Measurements from ENCODE around the gene TRIM14.
"Not testable (repeated sequence)": the region's sequence is repeated elsewhere in the genome, so short reads cannot be mapped to it uniquely, and the experiment has no call there.

The TRIM14 gene

DNA sequence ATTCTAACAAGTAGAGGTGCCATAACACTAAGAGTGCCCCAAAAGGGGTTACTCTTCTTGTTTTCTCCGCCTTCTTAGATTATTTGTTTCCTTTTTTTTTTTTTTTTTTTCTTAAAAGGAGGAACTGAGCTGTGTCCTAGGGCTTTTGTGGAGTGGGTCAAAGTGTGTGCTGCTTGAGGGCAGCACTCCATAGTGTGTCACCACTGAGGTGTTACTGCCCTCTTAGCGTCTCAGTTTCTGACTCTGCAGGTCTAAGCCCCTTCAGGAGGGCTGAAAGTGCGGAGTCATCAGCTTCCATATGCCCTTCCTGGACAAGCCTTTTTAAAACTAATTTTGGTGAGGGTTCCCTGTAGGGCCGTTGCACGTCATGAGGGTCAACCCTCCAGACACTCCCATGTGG, 75.1 kb downstream of the TRIM14 start:
- no peak for DNase-seq

DNA sequence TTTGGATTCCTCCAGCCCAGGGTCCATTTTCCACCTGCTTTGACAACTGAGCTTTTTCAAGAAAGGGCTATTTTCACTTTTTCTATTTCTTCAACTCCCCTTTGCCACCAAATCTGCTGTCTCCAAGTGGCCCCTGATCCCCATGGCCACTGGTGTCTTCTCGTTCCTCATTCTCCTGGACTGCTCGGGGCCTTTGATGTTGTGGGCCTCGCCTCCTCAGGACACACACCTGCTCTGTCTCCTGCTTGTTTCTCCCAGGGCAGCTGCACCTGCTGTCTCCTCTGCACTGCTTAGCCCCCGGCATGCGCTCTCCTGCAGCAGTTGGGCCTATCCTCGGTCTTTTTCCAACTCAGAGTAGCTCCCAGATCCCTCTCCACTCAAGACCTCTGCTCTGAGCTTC, 78.8 kb downstream of the TRIM14 start:
- DNase-seq = no peak

DNA sequence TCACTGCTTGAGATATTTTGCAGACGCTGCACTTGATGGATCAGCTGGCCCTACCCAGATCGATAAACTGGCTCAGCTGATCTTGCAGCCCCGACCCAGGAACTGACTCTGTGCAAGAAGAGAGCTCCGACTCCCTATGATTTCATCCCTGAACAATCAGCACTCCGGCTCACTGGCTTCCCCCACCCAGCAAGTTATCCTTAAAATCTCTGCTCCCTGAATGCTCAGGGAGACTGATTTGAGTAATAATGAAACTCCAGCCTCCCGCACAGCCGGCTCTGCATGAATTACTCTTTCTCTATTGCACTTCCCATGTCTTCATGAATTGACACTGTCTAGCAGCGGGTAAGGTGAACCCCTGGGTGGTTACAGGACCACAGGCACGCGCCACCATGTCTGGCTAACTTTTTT, 79.4 kb downstream of the TRIM14 start:
- no peak for DNase-seq

DNA sequence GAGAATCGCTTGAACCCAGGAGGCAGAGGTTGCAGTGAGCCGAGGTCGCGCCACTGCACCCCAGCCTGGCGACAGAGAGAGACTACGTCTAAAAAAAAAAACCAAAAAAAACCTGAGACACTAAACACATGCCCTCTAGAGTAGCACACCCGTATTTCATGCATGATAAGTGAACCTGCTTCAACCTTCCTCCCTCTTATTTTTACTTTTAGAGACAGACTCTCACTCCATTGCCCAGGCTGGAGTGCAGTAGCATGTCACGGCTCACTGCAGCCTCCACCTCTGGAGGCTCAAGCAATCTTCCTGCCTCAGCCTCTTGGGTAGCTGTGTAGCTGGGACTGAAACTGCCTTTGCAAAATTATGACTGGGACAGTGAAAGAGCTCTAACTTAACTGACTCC, 80.1 kb downstream of the TRIM14 start:
- no peak for DNase-seq

DNA sequence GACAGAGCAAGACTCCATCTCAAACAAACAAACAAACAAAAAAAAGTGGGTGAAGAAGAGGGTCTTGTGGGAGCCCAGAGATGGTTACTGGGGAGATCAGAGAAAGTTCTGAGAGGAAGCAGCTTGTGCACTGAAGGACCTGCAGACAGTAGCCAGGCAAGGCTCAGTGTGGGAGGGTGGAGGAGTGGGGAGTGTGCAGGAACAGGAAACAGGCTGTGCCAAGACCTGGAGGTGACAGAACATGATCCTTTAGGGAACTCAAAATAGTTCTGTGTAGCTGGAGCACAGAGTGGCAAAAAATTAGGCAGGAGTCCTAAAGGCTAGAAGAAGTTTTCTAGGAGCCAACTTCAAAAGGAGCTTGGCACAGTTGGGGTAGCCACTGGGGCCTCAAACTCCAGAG, 81.7 kb downstream of the TRIM14 start:
- no peak for DNase-seq

DNA sequence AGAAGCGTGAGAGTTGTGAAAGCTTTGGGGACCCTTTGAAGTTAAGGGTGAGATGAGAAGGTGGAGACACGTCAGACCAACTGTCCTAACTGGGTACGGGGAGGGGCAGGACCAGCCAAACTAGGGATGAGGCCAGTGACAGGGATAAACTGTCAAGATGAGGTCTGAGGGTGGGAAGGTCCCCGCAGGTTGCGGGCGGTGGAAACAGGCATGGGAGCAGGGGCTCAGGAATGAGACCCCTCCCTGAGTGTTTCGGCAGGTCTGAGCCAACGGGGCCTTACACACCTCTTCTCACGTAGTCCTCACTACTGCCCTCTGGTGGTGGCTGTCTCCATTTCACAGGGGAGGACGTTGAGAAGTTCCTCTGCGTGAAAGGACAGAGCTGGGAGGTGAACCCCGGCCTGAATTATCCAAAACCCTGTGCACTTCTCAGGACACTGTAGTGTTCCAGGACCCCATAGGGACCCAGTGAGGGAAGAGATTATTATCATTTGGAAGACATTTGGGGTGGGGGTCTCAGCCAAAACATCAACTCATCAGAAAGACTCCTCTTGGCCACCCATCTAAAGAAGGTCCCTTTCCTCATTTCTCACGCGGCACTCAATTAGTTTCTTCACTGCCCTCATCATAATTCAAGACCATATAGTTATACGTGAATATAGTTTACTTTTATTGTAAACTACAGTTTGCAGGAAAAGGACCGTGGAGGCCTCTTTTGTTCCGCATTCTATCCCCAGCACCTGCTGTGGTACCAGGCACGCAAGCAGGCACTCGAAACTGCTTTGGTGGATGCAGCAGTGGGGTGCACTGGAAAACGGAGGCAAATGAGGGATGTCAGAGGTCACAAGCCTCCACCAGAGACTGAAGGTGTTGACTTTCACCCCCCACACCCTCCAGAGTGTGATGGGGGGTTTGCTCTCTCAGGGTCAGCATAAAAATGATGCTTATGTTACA, 84.2 kb downstream of the TRIM14 start:
- DNase-seq = no peak

DNA sequence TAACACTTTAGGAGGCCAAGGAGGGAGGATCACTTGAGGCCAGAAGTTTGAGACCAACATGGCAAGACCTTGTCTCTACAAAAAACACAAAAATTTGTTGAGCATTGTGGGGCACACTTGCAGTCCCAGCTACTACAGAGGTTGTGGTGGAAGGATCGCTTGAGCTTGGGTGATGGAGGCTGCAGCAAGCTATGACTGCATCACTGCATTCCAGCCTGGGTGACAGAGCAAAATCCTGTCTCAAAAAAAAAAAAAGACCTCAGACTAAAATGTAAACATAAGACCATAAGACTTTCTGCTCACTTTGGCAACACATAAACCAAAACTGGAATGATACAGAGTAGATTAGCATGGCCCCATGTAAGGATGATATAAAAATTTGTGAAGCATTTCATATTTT, 87.1 kb downstream of the TRIM14 start:
- DNase-seq = no peak

DNA sequence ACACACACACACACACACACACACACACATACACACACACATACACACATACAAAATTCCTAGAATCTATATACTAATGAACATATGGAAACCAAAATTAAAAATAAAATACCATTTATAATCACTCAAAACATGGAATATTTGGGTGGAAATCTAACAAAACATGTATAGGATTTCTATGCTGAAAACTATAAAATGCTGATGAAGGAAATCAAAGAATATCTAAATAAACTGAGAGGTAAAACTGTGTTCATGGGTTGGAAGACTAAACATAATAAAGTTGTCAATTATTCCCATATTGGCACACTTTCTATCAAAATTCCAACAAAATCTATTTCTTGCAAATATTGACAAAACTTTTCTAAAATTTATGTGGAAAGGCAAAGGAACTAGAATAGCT, 87.9 kb downstream of the TRIM14 start:
- DNase-seq = no peak

DNA sequence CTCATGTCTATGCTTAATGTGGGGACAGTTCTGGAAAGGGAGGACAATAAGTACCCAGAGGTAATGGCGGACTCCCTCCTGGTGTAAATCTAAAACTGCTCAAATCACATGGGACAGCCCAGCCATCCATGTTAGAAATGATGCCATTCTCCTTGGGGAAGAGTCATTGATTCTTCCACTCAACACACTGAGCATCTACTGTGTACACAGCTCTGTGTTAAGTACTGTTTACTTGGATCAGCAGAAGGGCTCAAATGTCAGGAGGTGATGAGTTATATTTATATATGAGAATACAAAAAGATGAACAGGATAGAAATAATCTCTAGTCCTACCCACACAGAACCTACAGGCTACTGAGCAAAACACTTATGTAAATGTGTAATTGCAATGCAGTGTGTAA, 94.3 kb downstream of the TRIM14 start:
- peak; percentile 48 for DNase-seq

DNA sequence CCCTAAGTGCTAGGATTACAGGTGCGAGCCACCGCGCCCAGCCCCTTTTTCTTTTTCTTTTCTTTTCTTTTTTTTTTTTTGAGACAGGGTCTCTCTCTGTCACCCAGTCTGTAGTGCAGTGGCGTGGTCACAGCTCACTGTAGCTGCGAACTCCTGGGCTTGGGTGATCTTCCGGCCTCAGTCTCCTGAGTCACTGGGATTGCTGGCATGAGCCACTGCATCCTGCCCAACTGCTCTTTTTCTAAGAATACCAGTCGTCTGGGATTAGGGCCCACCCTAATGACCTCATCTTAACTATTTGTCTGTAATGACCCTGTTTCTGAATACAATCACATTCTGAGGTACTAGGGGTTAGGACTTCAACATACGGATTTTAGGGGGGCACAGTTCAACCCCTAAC, 96.6 kb downstream of the TRIM14 start:
- DNase-seq = no peak

DNA sequence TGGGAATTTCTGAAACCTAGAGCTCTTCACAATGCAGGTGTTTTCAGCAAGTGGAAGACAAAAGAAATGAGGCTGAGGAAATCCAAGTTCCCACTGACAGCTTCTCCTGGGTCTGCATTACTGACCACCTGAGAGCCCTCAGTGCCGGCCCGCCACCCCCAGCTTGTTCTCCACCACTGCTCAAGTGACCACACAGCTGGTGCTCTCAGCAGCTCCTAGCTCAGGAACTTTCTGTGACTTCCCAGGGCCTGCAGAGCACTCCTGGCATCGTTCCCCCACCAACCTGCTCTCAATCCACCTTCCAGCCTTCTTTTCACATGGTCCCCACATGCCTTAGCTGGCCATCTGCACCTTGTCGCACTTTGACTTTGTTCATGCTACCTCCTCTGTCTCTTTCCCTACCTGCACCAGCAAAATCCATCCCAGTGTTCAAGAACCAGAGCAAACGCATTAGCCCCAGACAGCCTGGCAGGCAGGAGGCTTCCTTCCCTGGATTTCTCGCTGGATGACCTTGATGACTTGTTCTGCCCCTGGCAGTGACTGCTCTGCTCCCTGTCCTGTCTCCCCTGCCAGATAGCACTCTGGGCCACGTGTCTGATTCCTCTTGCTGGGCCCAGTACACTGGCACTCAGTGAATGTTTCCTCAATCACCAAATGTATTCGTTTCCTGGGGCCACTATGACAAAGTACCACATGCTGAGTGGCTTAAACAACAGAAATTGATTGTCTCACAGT, 97.5 kb downstream of the TRIM14 start:
- DNase-seq = no peak

DNA sequence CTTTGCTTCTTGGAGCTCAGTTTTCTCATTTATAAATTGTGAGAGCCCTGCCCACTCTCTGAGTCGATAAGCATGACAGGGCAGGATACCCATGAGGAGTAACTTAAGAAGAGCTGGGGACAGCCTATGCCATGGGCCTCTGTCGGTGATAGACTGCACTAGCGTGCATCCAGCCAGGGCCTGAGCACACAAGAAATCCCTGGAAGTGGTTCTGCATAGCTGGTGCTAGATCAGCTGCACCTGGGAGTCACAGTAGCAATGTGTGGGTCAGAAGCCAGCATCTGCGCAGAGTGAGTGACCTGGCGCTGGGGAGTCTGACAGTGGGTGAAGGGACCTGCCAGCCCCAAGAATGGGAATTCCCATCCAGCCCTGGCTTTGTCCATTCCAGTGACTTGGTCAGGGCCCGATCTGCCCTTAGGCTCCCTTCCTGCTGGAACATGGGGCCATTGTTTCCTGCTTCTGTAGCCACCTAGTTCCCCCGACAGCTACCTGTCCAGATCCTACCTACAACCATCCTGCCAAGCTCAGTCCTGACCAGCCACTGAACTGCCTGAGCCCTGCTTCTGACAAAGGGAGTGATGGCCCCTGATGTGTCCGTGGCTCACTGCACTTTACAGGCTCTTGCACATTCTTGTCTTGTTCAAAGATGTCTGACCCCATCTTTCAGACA, 98.4 kb downstream of the TRIM14 start:
- no peak for DNase-seq

DNA sequence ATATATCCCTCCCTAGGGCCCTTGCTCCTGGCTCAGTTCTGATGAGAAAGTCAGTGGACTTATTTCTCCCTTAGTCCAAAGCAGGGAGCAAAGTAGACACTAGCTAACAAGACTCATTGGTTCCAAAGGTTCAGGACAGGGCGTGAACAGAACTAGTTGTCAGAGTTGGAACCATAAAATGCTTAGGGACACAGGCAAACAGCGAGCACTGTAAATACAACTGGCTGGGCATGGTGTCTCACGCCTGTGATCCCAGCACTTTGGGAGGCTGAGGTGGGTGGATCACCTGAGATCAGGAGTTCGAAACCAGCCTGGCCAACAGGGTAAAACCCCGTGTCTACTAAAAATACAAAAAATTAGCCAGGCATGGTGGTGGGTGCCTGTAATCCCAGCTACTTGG, 99.2 kb downstream of the TRIM14 start:
- not testable (repeated sequence) for DNase-seq

Measured in NCI-H1436 treated with DMSO at 0.1 percent for 48 hours (cell line).